Coronary artery (tissue), 2 donors: ENCODE measurements around the gene OVOL1.
"Not testable (repeated sequence)": the region's sequence is repeated elsewhere in the genome, so short reads cannot be mapped to it uniquely, and the experiment has no call there.

Experiments
- DNase-seq: peaks from one replicate; pipeline ENCODE4 v3.0.0-alpha.2; 2017; ENCODE audit warnings: low spot score
- H3K27ac ChIP-seq, 2 donors: fragments of 200-600 bp; sonication (generic); one replicate each; pipeline ENCODE4 v1.5.1; 2016 to 2019
- H3K4me3 ChIP-seq: fragments of 200-600 bp; sonication (generic); 2 replicates; pipeline ENCODE4 v1.5.1; 2016; ENCODE audit warnings: mild to moderate bottlenecking, moderate library complexity
- TF ChIP-seq, protein P1 (sequence below): fragments of 200-600 bp; sonication (generic); IDR thresholded peaks from one replicate; pipeline ENCODE4 v1.5.1; 2019; ENCODE audit warnings: antibody characterized with exemption

The OVOL1 gene

DNA sequence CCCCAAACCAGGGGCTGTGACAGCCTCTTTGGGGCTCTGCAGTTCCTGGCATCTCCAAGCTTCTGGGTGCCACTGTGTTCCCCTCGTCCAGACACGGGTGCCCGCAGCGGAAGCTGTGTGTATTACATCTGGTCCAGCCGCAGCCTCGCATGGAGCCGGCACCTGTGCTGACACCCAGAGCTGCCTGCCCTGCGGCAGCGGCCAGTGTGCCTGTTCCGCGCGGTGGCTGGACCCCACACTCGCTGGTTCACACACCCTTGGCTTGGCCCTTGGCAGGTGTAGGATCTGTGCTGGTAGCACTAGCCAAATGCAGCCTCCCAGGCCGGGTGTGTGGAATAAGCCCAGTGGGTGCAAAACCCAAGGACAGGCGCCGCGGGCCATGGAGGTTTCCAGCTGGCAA, 41.8 kb upstream of the OVOL1 start:
- Histone ChIP-seq H3K4me3 (no peak overlapping the region), H3K27ac (no peak overlapping the region)
- TF ChIP-seq, protein P1, sequence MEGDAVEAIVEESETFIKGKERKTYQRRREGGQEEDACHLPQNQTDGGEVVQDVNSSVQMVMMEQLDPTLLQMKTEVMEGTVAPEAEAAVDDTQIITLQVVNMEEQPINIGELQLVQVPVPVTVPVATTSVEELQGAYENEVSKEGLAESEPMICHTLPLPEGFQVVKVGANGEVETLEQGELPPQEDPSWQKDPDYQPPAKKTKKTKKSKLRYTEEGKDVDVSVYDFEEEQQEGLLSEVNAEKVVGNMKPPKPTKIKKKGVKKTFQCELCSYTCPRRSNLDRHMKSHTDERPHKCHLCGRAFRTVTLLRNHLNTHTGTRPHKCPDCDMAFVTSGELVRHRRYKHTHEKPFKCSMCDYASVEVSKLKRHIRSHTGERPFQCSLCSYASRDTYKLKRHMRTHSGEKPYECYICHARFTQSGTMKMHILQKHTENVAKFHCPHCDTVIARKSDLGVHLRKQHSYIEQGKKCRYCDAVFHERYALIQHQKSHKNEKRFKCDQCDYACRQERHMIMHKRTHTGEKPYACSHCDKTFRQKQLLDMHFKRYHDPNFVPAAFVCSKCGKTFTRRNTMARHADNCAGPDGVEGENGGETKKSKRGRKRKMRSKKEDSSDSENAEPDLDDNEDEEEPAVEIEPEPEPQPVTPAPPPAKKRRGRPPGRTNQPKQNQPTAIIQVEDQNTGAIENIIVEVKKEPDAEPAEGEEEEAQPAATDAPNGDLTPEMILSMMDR: no peak
- no peak for DNase-seq

DNA sequence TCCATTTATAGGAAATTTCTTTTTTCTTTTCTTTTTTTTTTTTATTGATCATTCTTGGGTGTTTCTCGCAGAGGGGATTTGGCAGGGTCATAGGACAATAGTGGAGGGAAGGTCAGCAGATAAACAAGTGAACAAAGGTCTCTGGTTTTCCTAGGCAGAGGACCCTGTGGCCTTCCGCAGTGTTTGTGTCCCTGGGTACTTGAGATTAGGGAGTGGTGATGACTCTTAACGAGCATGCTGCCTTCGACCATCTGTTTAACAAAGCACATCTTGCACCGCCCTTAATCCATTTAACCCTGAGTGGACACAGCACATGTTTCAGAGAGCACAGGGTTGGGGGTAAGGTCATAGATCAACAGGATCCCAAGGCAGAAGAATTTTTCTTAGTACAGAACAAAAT, 24.7 kb upstream of the OVOL1 start:
- DNase-seq, H3K4me3 ChIP-seq: not testable (repeated sequence)

DNA sequence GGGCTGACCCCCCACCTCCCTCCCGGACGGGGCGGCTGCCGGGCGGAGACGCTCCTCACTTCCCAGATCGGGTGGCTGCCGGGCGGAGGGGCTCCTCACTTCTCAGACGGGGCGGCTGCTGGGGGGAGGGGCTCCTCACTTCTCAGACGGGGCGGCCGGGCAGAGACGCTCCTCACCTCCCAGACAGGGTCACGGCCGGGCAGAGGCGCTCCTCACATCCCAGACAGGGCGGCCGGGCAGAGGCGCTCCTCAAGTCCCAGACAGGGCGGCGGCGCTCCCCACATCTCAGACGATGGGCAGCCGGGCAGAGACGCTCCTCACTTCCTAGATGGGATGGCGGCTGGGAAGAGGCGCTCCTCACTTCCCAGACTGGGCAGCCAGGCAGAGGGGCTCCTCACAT, 24.0 kb upstream of the OVOL1 start:
- not testable (repeated sequence) for H3K27ac ChIP-seq, H3K4me3 ChIP-seq, DNase-seq

More for the DNA sequence above, 24.7 kb upstream of the OVOL1 start:
- H3K27ac ChIP-seq: not testable (repeated sequence)

DNA sequence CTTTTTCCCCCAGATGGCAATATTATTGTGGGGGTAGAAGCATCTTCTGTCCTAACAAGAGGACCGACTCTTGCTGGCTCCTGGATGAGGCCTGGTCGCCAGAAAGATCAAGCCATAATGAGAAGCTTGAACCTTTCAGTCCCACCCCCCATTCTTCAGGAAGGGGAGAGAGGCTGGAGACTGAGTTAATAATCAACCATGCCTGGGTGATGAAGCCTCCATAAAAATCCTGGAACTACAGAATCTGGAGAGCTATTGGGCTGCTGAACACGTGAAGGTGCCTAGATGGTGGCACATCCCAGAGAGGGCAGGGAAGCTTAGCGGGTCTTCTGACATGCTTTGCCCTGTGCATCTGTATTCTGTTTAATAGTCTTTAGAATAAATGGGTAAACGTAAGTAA, 22.4 kb upstream of the OVOL1 start:
- TF ChIP-seq, protein P1: no peak
- Histone ChIP-seq H3K4me3 (no peak overlapping the region), H3K27ac (no peak overlapping the region)
- DNase-seq: no peak

DNA sequence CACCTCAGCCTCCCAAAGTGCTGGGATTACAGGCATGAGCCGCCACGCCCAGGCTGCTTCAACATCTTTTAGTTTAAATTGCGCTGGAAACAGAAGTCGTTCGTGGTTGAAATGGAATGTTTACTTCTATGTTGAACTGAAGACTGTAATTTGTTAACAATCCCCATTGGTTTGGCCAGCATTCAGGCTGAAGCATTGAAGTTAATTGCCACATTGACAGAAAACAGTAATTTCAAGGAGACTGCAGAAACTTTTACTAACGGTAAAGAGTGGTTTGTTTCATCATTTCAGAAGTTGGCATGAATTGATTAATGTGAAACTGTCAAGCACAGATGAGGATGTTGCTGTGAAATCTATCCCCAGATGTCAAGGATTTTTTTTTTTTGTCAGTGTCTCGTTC, 20.3 kb upstream of the OVOL1 start:
- H3K27ac ChIP-seq: no peak overlapping the region
- DNase-seq: no peak
- TF ChIP-seq, protein P1: no peak
- no peak overlapping the region for H3K4me3 ChIP-seq

DNA sequence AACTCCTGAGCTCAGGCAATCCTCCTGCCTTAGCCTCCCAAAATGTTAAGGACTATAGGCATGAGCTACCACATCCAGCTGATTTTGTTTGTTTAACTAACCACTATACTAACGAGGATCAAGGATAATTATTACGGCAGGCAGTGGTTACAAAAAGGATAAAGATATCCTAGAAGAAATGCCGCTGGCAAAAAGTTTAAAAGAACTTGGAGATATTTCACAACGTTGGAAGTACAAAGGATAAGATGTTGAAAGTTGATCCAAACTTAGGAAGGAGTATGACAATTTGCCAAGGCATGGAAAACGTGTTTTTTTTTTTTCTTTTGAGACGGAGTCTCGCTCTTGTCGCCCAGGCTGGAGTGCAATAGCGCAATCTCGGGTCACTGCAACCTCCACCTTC, 19.5 kb upstream of the OVOL1 start:
- no peak for DNase-seq
- Histone ChIP-seq H3K27ac (no peak overlapping the region), H3K4me3 (no peak overlapping the region)
- TF ChIP-seq, protein P1: no peak

DNA sequence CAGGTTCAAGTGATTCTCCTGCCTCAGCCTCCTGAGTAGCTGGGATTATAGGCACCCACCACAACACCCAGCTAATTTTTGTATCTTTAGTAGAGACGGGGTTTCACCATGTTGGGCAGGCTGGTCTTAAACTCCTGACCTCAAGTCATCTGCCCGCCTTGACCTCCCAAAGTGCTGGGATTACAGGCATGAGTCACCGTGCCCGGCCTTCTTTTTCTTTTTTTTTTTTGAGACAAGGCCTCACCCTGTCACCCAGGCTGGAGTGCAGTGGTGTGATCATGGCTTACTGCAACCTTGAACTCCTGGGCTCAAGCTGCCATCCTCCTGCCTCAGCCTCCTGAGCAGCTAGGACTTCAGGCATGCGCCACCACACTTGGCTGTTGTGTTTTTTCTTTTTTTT, 19.1 kb upstream of the OVOL1 start:
- DNase-seq, H3K27ac ChIP-seq, H3K4me3 ChIP-seq: not testable (repeated sequence)

DNA sequence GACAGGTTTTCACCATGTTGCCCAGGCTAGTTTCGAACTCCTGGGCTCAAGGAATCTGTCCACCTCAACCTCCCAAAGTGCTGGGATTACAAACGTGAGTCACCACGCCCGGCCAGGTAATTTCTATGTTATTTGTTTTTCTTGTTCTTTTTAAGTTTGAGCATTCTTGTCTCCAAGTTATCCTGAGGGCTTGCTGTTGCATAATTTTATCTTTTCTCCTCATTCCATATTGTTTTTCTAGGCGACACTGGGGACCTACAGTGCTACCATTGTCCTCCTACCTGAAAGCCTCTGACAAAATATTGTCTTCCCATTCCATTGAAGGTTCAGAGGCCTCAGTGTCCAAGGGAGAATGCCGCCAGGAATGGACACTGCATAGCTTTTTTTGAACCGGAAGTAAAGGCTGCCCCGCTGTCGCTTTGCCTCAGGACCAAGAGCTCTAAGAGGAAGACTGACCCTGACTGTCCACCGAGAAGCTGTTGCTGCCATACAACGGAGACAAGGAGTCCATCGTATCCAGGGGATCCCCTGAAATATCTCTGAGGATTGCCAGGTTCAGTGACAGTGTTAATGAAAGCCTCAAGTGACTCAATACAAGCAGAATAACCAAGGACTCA, 15.8 kb upstream of the OVOL1 start:
- DNase-seq: no peak
- H3K4me3 ChIP-seq: no peak overlapping the region
- TF ChIP-seq, protein P1: no peak

DNA sequence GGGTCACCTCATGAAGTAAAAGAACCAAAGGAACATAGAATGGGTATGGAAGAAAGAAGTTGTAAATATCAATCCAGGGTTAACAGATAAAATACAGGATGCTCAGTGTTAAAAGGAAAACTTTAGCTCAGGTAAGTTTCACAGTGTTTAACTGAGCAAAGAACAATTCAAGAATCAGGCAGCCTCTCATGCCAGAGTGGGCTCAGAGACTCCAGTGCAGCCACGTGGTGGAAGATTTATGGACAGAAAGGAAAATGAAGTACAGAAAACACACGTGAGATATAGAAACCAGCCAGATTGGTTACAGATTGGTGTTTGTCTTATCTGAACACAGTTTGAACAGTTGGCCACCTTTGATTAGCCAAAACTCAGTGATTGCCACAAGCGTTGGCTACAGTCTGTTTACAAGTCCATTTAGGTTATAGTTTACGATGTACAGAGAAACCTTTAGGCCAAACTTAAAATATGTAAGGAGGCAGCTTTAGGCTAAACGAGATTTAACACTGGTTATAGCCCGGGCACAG, 15.2 kb upstream of the OVOL1 start:
- H3K4me3 ChIP-seq: no peak overlapping the region
- TF ChIP-seq, protein P1: no peak
- H3K27ac ChIP-seq: no peak overlapping the region
- no peak for DNase-seq

More for the DNA sequence above, 15.8 kb upstream of the OVOL1 start:
- no peak overlapping the region for H3K27ac ChIP-seq
